Rectal smooth muscle tissue (tissue), 1 donor: Measurements from ENCODE around the gene MYH10.

Source experiments
- H3K27ac ChIP-seq: one replicate; pipeline ENCODE4 v1.7.0; 2013; ENCODE audit warnings: low read depth, low read length, inconsistent platforms
- H3K27me3 ChIP-seq: one replicate; pipeline ENCODE4 v1.7.0; 2013; ENCODE audit warnings: low read length; ENCODE audit not compliant: control insufficient read depth, insufficient read depth
- H3K36me3 ChIP-seq: one replicate; pipeline ENCODE4 v1.7.0; 2013; ENCODE audit warnings: low read length; ENCODE audit not compliant: control insufficient read depth, insufficient read depth
- H3K4me1 ChIP-seq: one replicate; pipeline ENCODE4 v1.7.0; 2013; ENCODE audit warnings: low read length; ENCODE audit not compliant: control insufficient read depth, insufficient read depth
- H3K4me3 ChIP-seq: one replicate; pipeline ENCODE4 v1.7.0; 2013; ENCODE audit warnings: low read length
- H3K9ac ChIP-seq: one replicate; pipeline ENCODE4 v1.7.0; 2013; ENCODE audit warnings: low read length

Gene MYH10

DNA sequence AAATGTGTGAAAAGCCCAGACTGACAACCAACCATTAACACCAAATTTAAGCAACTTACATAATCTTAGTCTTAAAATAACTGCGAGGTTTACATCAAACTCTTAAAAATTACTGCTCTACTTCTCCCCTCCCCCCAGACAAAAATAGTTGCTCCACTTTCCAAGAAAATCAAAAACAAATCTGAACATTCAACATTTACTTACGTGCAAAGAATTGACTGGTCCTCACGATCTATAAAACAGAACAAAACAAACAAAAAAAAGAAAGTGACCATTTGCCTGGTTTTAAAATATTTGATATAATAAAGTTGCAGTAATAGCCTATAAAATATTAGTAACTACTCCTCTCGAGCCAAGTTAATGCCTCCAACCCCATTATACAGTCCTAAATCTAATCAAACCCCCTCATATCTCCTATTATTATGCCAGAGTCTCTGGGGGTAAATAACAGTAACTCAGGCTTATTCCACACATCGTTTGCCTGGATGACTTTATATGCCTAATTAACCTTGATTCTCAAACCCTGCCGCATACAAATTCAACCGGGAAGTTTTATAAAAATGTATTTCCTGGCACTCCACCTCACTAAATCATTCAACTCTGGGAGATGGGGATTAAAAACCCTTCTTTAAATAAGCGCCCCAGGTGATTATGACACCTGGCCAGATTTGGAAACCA lies 41.5 kb downstream of the MYH10 start:
- no peak overlapping the region for H3K4me3 ChIP-seq
- H3K4me1 ChIP-seq = no peaks in the 10 kb centered on the region
- no peaks in the 10 kb centered on the region for H3K36me3 ChIP-seq
- H3K9ac ChIP-seq = no peak overlapping the region
- no peaks in the 10 kb centered on the region for H3K27me3 ChIP-seq
- H3K27ac ChIP-seq = no peak overlapping the region

DNA sequence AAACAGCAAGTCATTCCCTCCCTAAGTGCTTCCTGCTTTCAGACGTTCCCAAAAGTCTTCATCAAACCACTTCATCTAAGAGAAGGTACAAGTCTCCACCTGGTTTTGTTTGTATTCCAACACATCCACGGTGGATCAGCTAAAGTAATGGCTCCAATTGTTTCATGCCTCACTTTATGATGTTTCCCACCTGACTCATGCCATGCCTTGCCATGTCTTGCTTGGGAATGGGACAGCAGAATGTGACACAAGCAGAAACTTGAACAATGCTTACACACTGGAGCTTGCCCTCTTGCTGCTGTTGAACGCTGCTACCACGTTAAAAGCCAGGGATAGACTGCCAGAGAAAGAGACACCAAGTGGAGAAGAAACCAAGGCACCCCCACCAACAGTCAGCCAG lies 43.8 kb downstream of the MYH10 start:
- no peaks in the 10 kb centered on the region for H3K4me1 ChIP-seq
- H3K27ac ChIP-seq = no peak overlapping the region
- H3K27me3 ChIP-seq = no peaks in the 10 kb centered on the region
- H3K4me3 ChIP-seq = no peak overlapping the region
- no peaks in the 10 kb centered on the region for H3K36me3 ChIP-seq
- H3K9ac ChIP-seq = no peak overlapping the region

DNA sequence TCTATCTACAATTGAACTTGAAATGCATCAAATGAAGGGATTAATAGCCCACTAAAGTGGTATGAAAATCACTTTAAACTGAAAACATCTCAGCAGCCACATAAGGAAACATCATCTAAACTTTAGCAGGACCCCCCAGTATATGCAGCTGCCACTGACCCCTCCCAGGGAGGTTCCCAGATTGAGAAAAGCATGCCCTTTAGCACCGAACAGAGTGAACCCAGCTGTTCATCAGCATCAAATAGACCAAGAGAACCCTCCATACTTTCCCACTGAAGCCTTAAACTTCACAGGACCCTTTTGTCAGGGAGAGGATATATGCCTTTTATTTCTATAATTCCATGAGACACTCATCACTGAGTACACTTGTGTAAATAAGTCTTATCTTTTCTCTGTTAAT lies 44.6 kb downstream of the MYH10 start:
- Histone ChIP-seq H3K27me3 (no peaks in the 10 kb centered on the region), H3K4me3 (no peak overlapping the region), H3K4me1 (no peaks in the 10 kb centered on the region), H3K27ac (no peak overlapping the region), H3K9ac (no peak overlapping the region), H3K36me3 (no peaks in the 10 kb centered on the region)

DNA sequence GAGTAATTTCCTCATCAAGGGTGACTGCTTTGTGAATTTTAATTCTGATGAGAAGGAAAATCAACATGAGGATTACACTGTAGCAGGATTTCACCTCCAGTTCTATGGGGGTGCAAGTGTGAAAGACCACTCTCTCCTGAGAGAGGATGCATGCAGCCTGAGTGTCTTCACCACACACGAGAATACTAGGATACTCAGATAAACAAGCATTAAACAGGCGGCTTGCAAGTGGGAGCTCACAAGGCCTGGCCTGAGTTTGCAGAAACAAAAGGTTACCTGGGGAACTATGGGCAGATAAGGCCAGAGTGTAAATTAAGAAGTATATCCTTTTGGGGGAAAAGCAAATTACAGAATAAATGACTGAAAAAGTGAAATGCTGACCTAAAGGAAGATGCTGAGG lies 46.6 kb downstream of the MYH10 start:
- Histone ChIP-seq H3K27ac (no peak overlapping the region), H3K4me3 (no peak overlapping the region), H3K4me1 (no peaks in the 10 kb centered on the region), H3K9ac (no peak overlapping the region), H3K27me3 (no peaks in the 10 kb centered on the region), H3K36me3 (no peaks in the 10 kb centered on the region)

DNA sequence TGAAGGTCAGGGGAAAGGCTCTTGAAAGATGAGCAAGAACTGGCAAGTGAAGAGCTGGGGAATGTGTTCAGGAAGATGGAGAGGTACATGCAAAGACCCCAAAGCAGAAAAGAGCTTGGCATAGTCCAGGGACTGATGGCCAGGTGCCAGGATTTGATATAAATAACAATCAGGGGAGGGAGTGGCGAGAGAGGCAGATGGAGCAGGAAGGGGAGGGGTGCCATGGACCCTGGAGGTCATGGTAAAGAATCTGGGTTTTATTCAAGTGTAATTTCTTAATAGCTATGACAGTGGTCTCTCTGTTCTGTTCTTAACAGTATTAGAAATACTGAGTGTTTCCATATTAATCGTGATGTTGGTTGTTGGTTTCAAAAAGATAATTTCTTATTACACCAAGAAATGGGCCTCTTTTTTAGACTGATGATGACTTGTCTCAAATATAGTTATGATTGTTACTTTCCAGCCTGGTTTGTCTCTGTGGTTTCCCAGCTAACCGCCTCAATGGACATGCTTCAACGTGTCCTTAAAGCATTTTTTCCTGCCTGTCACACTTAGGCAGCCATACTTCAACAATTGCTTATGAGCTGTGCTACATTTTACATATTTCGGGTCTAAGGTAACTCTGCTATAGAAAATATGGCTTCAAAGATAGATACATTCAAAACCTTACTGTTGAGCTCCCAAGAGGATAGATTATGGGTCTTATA lies 49.4 kb downstream of the MYH10 start:
- Histone ChIP-seq H3K27me3 (no peaks in the 10 kb centered on the region), H3K4me3 (no peak overlapping the region), H3K36me3 (no peaks in the 10 kb centered on the region), H3K4me1 (no peaks in the 10 kb centered on the region), H3K27ac (no peak overlapping the region), H3K9ac (no peak overlapping the region)

DNA sequence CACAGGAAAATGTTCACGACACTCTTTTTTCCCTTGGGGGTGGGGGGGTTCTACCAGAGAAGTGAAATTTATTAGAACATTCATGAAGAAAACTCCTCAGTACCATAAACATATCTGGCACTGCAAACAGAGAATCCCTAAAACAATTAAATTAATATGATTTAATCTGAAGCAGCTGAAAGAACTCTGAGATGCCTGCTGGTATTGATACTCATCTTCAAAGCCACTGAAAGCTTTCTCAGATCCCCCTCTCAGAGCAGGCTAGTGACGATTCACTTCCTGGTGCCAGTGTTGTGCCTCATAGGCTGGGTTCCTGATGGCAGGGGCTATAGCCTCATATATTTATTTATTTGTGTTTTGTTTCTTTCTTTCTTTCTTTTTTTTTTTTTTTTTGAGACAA lies 52.7 kb downstream of the MYH10 start:
- Histone ChIP-seq H3K4me3 (no peak overlapping the region), H3K36me3 (no peaks in the 10 kb centered on the region), H3K27ac (no peak overlapping the region), H3K27me3 (no peaks in the 10 kb centered on the region), H3K4me1 (no peaks in the 10 kb centered on the region), H3K9ac (no peak overlapping the region)

DNA sequence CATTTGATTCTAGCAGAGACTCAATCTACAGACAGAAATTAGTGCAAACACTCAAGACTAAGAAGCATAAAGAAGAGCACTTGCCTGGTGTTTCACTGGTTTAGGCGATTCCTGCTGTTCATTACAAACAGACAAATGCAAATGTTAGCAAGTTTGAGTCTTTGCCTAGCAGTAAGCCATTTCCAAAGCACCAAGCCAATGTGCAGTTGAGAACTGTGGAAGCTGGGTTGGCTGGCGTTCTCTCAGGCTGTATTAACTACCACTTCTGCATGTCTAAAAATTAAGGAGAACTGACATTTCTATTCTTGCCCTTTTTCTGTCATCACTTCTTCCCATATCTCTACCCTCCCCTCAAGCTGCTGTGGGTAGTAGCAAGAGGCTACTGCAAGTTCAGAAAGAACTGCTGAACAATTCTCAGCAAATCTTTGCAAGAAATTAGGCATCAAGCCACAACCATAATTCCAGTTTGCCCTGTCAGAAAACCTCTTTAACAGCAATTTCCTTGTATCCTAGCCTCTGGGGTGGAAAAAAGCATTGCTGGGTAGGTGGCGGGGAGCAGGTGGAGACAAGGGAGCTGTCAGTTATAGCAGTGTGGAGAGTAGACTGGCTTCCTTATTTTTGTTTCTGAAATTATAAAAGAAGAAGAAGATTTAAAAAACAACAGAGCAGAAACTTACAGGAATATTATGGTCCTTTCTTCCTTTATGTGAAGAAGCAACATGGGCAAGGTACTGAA lies 53.8 kb downstream of the MYH10 start:
- Histone ChIP-seq H3K36me3 (no peaks in the 10 kb centered on the region), H3K27me3 (no peaks in the 10 kb centered on the region), H3K9ac (no peak overlapping the region), H3K4me1 (no peaks in the 10 kb centered on the region), H3K27ac (no peak overlapping the region), H3K4me3 (no peak overlapping the region)

DNA sequence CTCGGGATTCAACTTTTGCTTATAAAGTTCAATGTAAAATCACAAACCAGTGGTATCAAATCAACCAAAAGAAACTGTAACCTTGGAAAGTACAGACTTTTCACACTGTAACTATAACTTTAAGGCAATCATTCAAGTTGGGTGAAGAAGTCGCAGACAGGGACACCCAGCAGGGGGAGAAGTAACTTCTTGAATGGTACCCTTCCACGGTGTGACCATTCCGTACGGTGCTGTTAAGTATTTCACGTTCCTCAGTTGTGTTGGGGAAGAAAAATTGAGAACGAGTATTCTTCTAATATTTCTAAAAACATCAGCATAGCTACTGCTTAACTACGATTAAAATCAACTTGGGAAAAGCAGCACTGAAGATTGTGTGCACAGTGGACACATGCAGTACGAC lies 55.8 kb downstream of the MYH10 start:
- Histone ChIP-seq H3K9ac (no peak overlapping the region), H3K27ac (no peak overlapping the region), H3K36me3 (no peaks in the 10 kb centered on the region)

DNA sequence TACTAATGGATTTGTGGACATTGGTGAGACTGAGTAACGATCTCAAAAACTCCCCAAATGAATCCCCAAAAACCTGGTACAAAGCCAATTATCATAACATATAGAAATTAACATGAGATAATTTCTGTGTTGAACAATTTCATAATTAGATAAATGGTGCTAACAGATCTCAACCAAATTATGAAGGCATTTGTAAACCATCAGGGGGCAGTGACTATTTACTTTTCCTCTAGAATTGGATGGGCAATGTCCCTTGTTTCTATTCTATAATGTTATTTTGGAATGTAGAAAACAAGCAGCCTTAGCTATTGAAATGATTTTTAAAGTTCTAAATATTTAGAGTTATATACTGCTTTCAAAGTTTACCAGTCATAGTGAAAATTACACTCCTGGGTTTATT lies 57.8 kb downstream of the MYH10 start:
- H3K4me3 ChIP-seq = no peak overlapping the region
- H3K27me3 ChIP-seq = no peaks in the 10 kb centered on the region
- H3K36me3 ChIP-seq = no peaks in the 10 kb centered on the region
- H3K4me1 ChIP-seq = no peaks in the 10 kb centered on the region
- no peak overlapping the region for H3K9ac ChIP-seq
- H3K27ac ChIP-seq = no peak overlapping the region

More for the DNA sequence above, 55.8 kb downstream of the MYH10 start:
- Histone ChIP-seq H3K27me3 (no peaks in the 10 kb centered on the region), H3K4me1 (no peaks in the 10 kb centered on the region), H3K4me3 (no peak overlapping the region)

DNA sequence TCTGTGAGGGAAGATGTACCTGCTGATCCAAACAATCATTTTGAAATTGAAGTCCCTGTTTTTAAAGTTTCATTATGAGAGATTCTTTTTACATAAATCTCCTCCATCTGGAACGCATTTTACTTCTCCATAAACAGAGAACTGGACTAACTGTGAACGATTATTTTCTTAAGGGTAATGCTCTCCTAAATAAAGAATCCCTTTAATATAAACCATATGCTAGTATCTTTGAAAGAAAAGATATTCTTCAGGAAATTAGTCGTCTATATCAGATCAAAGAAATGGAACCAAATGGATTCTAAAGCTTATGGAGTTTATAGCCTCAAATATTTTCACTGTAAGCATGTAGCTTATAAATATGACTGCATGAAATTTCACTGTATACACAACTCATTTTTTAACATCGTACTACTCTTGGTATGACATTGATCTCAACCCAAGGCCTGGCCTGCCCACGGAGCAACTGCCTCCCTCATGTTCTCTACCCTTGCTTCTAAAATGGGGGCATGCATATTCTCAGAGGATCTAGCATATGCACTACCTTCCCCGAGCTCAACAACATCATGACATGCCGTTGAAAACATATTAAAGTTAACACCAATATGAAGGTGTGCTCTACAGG lies 66.4 kb downstream of the MYH10 start:
- Histone ChIP-seq H3K4me1 (no peaks in the 10 kb centered on the region), H3K9ac (no peak overlapping the region), H3K27ac (no peak overlapping the region), H3K36me3 (no peaks in the 10 kb centered on the region), H3K27me3 (no peaks in the 10 kb centered on the region), H3K4me3 (no peak overlapping the region)

DNA sequence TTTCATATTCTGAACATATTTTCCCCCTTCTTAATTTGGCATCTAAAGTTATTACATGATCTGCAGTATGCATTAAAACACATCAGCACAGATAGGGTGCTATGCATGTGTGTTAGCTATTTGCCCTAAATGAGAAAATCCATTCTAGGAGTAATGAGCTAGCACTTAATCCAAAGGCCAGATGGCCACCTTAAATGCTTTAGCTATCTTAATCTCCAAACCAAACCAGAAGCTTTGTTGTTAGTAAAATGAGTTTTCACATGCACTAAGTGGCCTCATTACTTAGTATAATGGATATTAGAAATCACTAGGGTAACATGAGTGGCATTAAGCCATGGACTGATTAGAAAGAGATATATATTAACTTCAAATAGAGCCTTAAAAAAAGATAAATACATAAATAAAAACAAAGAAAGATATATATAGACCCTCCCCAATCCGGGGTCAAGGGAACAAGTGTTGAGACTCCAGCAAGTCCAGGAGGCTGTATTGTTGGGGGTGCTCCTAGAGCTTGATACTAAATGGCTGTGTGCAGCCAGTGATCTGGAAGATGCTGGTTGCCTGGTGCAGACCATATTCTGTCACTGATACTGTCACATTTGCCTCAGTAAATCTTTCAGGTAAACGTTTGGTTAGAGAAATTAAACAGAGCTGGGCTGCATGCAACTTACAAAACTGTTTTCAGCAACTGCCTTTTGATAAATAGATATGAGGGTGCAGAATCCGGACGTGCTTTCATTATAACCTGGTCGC lies 67.3 kb downstream of the MYH10 start:
- no peak overlapping the region for H3K9ac ChIP-seq
- H3K4me1 ChIP-seq = no peaks in the 10 kb centered on the region
- H3K27me3 ChIP-seq = no peaks in the 10 kb centered on the region
- H3K27ac ChIP-seq = no peak overlapping the region
- H3K4me3 ChIP-seq = no peak overlapping the region
- no peaks in the 10 kb centered on the region for H3K36me3 ChIP-seq

DNA sequence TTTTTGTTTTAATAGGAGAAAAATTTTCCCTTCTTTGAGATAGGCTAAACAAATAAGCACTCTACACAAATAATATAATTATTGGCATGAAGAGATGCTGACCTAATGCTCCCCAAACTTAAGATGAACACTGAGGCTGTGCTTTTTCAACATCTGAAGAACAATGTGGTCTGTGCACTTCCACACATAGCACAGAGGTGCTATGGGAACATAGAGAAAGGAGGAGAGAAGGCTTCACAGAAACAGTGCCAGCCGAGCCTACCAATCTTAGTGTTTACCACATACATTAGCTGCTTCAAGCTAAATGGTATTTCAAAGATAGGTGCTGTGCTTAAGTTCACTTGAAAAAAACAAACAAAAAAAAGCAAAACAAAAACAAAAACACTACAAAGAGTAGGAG lies 72.4 kb downstream of the MYH10 start:
- H3K4me3 ChIP-seq = no peak overlapping the region
- no peak overlapping the region for H3K27ac ChIP-seq

More for the DNA sequence above, 72.4 kb downstream of the MYH10 start:
- H3K9ac ChIP-seq = no peak overlapping the region
- H3K27me3 ChIP-seq = no peaks in the 10 kb centered on the region
- no peaks in the 10 kb centered on the region for H3K4me1 ChIP-seq
- H3K36me3 ChIP-seq = no peaks in the 10 kb centered on the region
